Mucosa of descending colon (tissue), 3 donors: ENCODE data around the gene TRIM41. TPM values are rescaled to one million over a fixed set of nuclear protein-coding genes. Genes with fewer than 3 reads are reported as not detected.

Experiments
- ATAC-seq: fragments of 200-7000 bp; cut with Tn5 transposase; one replicate; pipeline ENCODE4 v1.9.1; 2020; ENCODE audit warnings: mild to moderate bottlenecking, moderate library complexity
- DNase-seq, 3 donors: peaks; one replicate each; pipeline ENCODE4 v3.0.0-alpha.2; 2020
- H3K36me3 ChIP-seq: fragments of 200-600 bp; one replicate; pipeline ENCODE4 v1.8.0; 2021; ENCODE audit warnings: low read depth, mild to moderate bottlenecking
- H3K4me1 ChIP-seq: fragments of 200-600 bp; one replicate; pipeline ENCODE4 v1.8.0; 2021; ENCODE audit warnings: low read depth, mild to moderate bottlenecking
- H3K4me3 ChIP-seq: fragments of 200-600 bp; one replicate; pipeline ENCODE4 v1.8.0; 2021; ENCODE audit warnings: mild to moderate bottlenecking
- H3K9me3 ChIP-seq: fragments of 200-600 bp; one replicate; pipeline ENCODE4 v1.8.0; 2021; ENCODE audit warnings: mild to moderate bottlenecking
- CTCF ChIP-seq: fragments of 200-600 bp; IDR thresholded peaks from one replicate; pipeline ENCODE4 v1.8.0; 2022; ENCODE audit warnings: antibody characterized with exemption, mild to moderate bottlenecking
- intact Hi-C, 2 donors: fragments of 100-400 bp; cut with DNase I in 1 of 2; cut with micrococcal nuclease in 1 of 2; formaldehyde crosslinking; loops; one replicate each; pipeline versions ENCODE4 v1.11.0 to v1.11.1; 2022; cut with DNase I, micrococcal nuclease
- total RNA-seq, 3 donors: library from RNA; stranded (reverse); fragmentation: NEBNext Ultra II Directional in 2 of 3; extraction: Animal tissue kit (Norgen Biotek cat#: 25700) in 2 of 3; gene quantifications; one replicate each; pipeline versions ENCODE4 v1.2.1 to v1.2.4, GENCODE V29; 2021 to 2023
- donor health status: DM: no; HTN: no; CAD: no; lungs with moderate emphysema.
- donor health status: DM: no; HTN: no; CAD: no.
- donor health status: DM: no; HTN: yes; CAD: no.

TRIM41 gene
- total RNA-seq, 3 donors from 2014 or later, result 25.6 to 34.0 (median 27.6) TPM

- no peak for TF ChIP-seq CTCF
- no peak overlapping the region for H3K4me3 ChIP-seq
- H3K4me1 ChIP-seq, result peaks cover 3% of the 10 kb centered on the region
- no peak for DNase-seq
- intact Hi-C loops, result no loop called here
- H3K36me3 ChIP-seq, result no peaks in the 10 kb centered on the region
- H3K9me3 ChIP-seq, result no peaks in the 10 kb centered on the region
- ATAC-seq, result no peak
Observed at GRCh38 chr5:181229996-181230395, 6.9 kb downstream of the TRIM41 start.

- Histone ChIP-seq H3K9me3 (no peaks in the 10 kb centered on the region), H3K4me3 (no peak overlapping the region), H3K4me1 (no peaks in the 10 kb centered on the region), H3K36me3 (no peaks in the 10 kb centered on the region)
- DNase-seq, result no peak
- intact Hi-C loops, result no loop called here
- no peak for TF ChIP-seq CTCF
- ATAC-seq, result no peak
Observed at GRCh38 chr5:181230551-181230950, 7.5 kb downstream of the TRIM41 start.

- Histone ChIP-seq H3K4me1 (no peaks in the 10 kb centered on the region), H3K4me3 (no peak overlapping the region), H3K9me3 (no peaks in the 10 kb centered on the region), H3K36me3 (no peaks in the 10 kb centered on the region)
- TF ChIP-seq CTCF, result no peak
- intact Hi-C loops, result no loop called here
- DNase-seq (no peak), ATAC-seq (no peak)
Observed at GRCh38 chr5:181231432-181231831, 8.4 kb downstream of the TRIM41 start.

GRCh38 chr5:181232593-181232992 is 9.5 kb downstream of the TRIM41 start:
- TF ChIP-seq CTCF, result no peak
- intact Hi-C loops, result no loop called here
- no peaks in the 10 kb centered on the region for H3K4me1 ChIP-seq
- DNase-seq (no peak), ATAC-seq (no peak)
- H3K36me3 ChIP-seq, result peaks cover 1% of the 10 kb centered on the region
- no peak overlapping the region for H3K4me3 ChIP-seq
- H3K9me3 ChIP-seq, result no peaks in the 10 kb centered on the region

- peaks cover 8% of the 10 kb centered on the region for H3K36me3 ChIP-seq
- no peak overlapping the region for H3K4me3 ChIP-seq
- ATAC-seq, result no peak
- DNase-seq, result no peak
- intact Hi-C loops, result no loop called here
- no peaks in the 10 kb centered on the region for H3K4me1 ChIP-seq
- no peaks in the 10 kb centered on the region for H3K9me3 ChIP-seq
- TF ChIP-seq CTCF, result no peak
Observed at GRCh38 chr5:181233088-181233800, 10.2 kb downstream of the TRIM41 start.
